Stimulated activated CD4-positive, alpha-beta T cell treated with anti-CD3 and anti-CD28 coated beads, Interleukin-4, amount 100 ng/mL, for 24 hours (primary cell): ENCODE data around the gene UBAP1L.
"Not testable (repeated sequence)": the region's sequence is repeated elsewhere in the genome, so short reads cannot be mapped to it uniquely, and the experiment has no call there.

Experiments used
- DNase-seq: peaks from one replicate; pipeline ENCODE4 v3.0.0-alpha.2; 2020

The UBAP1L gene

DNA sequence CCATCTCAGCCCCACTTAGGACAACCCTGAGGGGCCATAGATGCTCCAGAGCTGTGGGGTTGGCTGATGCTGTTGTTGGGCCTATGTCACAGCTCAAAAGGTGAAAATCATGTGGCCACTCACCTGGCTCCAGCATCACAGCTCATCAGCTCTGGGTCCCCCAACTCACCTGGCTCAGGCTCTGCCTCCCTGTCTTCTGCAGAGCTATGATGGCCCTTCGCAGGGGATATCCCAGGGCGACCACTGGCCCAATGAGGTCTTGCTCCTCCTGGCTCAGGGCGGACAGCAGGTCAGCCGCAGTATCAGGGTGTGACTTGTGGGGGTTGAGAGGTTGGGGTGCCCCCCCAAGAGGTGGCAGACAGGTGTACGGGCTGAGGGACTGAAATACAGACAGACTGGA, 15.7 kb downstream of the UBAP1L start:
- DNase-seq = no peak

DNA sequence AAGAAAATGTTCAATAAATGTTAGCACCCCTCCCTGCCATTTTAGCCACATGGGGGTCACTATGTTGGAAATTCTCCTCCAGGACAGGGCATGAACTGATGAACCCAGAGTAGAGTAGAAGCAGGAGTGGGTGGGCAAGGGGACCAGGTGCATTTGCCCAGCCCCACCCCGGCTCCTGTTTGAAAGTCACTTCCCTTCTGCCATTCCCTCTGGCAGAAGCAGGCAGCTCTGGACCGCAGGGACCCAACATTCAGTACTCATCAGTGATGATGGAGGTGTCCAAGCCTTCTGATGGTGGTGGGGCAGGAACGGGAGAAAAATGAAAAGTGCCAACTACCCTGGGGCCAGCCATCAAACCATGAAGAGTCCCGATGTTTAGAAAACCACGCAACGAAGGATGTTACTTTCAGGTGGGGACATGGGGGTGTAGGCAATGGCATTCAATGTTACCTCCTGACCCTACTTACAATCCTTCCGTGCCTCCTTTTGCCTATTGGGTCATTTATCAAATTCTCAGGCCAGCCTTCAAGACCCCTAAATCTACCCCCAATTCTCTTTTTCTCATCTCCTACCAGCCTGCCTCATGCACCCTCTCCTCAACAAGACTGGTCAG, 17.2 kb downstream of the UBAP1L start:
- no peak for DNase-seq

DNA sequence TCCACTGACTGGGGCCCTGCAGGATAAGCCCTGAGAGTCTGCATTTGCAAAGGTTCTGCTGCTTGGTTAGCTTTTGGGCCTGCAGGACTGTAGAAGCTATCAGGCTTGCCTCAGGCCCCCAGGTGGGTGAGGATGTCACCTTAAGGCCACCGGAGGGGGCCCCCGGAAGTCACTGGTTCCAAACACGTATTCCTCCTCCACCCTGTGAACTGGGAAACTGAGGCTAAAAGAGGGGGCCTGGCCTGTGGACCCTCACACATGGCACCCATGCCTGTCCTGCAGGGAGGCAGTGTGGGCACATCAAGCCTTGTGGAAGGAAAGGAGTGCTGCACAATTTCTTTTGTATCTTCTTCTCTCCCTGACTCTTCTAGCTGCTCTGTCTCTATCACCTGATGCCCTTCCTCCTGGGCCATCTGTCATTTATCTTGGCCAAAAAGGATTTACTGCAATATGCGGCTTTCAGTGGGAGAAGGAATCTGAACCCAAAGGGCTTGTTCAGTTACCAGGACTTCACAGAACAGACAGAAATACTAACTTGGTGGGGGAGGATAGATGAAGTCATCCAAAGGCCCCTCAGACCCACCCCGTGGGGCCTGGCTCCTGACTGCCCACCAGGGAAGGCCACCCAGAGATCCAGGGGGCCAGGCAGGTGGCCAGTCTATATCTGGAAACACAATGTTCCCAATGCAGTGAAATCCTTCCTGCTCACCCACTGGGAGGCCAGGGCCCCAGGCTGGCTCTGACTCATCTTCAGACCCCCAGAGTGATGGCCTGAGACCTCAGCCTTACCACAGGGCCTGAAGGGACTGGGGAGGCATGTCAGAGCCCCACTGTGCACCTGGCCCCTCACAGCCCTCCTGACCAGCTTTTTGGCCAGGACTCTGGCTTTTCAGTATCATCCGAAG, 18.3 kb downstream of the UBAP1L start:
- no peak for DNase-seq

DNA sequence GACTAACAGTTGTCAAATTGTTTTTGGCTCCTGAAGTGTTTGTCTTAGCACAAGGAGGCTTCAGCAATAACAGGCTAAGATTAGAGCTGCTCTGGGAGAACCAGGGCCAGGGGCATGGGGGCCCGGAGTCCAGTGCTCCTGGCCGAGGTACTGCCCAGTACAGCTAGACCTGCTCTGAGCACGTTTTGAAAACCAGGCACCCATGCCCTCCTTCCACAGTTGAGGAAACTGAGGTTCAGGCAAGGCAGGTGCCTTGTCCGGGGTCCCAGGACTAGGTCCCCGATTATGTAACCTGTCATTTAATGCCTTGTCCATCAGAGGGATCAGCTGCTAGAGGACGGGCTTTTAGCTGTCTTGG, 19.3 kb downstream of the UBAP1L start:
- no peak for DNase-seq

DNA sequence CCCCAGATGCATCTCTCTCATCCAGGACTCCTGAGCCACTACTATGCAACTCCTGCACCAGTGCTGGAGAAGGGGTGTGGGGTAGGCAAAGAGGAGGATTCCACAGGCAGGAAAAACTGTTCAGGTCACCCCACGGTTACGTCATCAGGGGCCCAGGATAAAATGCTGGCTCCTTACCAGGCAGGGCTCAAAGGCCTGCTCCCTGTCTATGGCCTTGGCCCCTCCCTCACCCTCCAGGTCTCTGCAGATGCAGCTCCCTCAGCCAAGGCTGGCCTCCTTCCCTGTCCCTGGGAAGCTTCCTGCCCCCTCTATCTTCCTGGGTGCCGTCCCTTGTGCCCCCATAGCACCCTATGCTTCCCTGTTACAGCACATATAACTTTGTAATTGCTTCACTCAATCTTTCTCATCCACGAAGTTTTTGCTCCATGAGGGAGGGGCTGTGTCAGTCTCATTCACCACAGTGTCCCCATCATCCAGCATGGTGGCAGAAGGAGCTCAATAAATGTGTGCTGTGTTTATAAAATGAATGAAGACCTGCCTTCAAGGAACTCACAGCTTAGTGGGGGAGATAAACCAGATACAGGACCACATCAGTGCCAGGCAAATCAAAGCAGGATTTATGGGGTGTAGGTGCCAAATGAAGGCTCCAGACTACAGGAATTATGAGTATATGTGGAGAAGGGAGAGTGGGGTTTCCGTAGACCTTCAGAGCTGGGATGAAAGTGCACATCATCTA, 19.8 kb downstream of the UBAP1L start:
- no peak for DNase-seq

DNA sequence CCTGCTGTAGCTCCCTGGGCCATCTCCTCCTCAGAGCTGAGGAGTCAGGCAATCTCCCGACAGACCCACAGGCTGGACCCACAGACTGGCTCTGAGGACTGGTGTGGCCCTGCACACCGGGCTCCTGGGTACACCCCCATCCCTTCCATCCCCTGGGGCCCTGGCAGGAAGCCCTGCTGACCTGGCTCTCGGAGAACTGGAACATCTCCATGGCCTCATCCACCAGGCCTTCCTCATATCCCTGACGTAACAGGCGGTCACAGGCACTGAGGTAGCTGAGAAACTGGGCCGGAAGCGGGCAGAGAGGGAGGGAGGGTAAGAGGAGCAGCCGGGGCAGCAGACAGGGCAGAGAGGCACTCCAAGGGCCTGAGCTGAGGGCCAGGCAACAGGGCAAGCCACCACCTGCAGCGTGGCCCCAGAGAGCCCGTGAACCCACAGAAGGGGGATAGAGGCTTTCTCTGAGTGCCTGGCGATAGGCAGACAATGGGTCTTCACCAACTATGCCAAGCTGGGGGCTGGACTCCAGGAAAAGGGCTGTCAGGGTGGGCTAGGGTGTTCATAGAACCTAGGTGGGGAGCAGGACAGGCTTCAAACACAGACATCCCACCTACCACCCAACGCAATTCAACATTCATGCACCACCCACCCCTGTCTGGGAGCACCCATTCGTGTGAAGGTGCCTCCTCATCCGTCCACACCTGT, 20.6 kb downstream of the UBAP1L start:
- DNase-seq = no peak

DNA sequence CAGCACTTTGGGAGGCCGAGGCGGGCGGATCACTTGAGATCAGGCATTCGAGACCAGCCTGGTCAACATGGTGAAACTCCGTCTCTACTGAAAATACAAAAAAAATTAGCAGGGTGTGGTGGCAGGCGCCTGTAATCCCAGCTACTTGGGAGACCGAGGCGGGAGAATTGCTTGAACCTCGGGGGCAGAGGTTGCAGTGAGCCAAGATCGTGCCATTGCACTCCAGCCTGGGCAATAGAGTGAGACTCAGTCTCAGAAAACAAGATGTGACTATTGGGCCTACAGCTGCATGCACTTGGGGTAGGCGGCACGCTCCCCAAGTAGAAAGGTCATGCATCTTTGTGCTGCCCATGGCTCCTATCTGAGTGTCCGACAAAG, 21.2 kb downstream of the UBAP1L start:
- DNase-seq = not testable (repeated sequence)

DNA sequence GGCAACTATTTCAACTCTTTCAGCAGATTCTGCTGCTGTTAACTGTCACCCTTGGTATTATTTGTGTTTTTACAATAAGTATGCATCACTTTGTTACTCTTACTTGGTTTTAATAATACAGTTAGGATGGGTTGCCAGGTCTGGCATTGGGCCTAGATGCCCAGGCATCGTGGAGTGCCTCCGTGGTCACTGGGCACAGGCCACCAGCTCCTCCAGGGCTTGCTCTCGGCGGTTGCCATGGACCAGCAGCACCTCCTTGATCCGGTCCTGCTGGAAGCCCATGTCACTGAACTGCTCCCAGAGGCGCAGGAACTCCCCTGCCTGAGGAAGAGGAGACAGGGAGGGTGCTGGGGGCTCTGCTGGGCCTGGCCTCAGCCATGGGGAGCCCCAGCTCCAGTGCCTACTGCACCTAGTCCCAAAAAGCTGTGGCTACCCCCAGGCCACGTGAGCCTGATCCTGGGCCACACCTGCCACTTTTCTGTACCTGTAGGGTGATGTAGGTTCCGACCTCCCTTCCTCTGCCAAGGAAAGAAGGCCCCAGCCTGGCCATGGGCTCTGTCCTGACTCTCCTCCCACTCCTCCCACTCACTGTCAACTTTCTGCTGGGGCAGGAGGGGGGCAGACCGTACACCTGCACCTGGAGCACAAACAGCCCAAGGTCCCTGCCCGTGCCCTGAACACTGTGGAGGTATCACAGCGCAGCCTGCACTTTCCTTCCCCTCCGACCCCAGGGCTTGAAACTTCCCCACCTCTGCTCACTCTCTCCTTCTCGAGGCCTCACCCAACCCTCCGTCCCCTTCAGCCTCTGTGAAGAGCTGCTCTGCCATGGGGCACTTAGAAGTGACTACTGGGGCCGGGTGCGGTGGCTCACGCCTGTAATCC, 21.8 kb downstream of the UBAP1L start:
- DNase-seq = no peak

DNA sequence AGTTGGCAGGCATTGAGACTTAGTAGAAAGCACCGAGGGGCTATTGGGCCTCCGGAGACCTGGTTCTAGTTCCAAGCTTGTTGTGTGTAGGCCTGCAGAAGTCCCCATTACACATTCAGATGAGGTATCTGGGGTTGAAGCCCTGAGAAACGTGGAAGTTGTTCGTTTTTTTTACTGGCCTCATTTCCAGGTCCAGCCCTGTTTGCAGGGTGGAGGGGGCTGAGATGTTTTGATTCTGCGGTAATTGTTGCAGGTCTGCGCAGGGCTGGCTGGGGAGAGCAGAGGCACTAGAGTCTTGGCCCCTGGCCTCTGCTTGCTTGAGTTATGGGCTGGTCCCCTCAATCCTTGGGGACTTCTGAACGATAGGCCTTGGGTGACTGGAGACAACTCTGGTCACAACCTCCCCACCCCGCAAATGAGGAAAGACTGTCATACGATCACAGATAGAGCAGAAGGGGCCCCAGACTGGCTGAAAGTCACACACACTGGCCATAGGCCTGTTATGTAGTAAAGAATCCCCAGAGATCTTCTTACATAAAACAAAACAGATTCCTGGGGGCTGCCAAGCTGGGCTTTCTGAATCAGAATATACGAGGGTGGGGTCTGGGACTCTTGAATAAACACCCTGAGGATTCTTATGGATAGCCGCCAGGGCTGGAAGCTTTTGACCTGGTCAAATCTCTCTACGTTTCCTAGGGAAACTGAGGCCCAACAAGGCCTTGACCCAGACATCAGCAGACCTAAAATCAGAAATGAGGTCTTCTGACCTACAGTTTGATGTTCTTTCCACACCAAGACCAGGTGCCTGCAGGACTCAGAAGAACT, 22.8 kb downstream of the UBAP1L start:
- DNase-seq = no peak

DNA sequence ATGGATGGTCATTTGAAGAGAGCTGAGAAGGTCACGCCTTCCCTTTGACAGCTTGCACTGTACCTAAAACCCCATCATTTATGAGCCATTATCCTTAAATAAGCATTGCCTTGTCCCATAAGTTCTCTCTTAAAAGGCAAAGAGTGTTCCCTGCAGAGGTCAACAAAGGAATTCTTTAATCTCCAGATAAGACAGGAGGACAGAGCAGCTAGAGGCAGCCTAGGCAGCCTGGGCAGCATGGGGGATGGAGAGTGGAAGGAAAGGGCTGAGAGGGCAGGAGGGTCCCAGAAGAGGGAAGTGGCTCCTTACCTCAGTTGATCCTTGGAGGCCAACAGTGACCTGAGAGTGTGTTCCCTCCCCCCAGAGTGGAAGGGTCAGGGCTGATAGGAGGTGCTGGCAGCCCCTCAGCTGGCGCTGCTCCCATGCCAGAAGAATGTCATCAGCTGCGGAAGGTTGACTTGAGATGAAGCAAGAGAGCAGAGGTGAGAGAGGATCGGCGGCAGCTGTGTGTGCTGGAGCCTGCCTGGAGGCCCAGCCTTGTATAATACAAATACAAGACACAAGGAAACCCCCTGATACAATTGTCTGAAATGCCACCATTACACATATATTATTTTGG, 25.7 kb downstream of the UBAP1L start:
- DNase-seq = no peak

DNA sequence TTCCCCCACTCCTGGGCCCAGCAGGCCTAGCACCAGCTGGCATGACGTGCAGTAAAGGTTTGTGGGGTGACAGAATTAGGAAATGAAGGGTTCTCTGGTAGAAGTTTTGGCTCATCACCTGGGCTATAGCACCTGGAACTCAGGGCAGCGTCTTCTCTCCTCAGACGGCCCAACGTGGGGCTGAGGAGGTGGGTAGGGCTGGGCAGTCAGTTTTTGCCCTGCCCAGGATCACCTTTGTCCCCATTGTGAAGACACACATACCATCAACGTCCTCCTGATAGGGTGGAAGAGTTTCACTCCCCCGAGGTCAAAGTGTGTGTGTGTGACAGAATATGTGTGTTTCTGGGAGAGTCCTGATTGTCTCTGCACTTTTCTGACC, 26.4 kb downstream of the UBAP1L start:
- DNase-seq = no peak

DNA sequence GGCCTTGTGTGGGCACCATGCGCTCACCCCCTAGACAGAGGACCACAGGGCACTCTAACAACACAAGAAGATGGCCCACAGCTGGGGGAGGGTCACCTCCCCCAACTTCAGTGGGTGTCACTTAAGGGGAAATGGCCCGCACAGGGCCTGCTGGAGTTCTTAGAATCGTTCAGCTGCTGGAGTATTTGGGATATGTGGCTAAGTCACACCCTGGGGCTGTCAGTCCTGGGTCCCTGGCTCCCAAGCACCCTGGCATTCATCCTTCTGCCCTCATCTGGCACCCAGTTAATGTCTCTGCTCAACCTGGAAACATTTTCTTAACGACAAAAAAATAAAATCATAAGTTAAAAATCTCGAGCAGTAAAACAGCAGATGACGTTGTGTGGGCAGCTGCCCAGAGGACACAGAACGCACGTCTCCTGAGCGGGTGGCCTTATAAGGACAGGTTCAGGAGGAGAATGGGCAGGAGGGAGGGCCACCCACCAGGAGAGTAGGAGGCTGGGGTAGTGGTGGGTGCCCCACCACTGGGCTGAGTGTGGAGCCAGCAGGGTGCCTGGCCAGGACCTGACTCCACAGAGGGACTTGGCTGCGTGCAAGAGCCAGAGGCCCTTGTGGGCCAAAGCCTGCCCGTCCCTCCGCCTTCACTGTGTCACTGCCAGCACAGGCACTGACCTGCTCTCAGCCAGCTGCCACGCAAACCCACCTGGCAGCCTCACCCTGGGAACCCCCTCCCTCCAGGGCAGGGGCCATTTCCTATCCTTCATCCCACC, 26.9 kb downstream of the UBAP1L start:
- DNase-seq = no peak

DNA sequence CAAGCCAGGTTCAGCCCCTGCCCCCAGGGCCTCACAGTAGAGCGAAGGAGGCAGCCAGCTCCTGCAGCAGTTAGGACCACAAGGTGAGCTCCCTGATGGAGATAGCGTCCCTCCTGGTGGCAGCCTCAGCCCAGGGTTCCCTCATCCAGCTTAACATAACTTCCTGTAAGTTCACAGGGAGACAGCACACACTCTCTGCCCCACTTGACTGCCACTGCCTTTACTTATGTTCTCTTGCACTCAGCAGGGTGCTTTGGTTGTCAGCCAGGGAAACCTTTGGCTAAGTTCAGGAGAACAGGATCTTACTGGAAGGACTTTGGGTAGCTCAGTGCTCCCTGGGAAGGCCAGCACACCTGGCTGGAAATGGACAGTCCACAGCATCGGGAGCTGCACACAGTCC, 27.6 kb downstream of the UBAP1L start:
- no peak for DNase-seq

DNA sequence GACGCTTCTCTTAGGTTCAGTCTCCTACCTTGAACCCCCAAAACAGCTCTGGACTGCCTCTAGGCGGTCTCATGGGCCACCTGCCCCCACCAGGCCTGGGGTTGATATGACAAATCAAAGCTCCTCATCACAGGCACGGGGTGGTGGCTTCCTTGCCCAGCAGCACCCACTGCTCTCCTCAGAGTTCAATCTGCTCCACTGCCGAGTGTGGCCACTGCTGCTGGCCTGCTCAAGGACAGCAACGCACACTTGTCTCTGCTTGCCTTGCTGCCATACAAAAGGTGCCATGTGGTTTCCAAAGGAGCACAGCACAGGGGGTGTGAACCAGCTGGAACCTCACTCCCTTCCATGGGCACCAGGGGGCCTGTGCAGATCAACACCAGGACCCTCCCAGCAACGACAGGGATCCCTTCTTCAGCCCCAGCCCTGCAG, 28.3 kb downstream of the UBAP1L start:
- no peak for DNase-seq

DNA sequence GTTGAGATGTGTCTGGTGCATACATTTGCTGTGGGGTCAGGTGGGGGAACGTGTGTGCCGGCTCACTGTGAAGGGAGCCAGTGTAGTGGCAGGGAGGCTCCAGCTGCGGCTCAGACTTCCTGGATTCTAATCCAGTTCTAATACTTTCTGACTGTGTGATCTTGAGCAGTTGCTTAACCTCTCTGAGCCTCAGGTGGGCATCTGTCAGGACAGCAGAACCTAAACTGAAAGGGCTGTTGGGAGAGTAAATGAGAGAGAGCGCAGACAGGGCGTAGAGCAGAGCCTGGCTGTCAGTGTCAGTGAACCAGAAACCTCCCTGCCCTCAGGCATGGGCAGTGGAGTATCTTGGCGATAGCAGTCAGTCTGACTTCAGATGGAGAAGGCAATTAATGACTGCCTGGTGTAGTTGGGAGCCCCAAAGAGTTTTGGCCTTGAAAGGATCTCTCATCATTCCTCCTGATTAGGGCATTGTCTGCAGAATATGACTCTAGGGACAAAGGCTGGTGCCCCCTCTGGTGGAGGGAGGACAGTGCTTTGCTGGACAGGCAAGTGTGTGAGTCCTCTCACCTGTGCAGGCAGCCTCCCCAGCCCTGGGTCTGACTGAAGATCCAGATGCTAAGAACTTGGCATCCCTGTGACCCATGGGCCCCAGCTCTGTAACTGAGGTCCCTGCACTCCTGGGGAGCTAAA, 28.9 kb downstream of the UBAP1L start:
- DNase-seq = no peak

DNA sequence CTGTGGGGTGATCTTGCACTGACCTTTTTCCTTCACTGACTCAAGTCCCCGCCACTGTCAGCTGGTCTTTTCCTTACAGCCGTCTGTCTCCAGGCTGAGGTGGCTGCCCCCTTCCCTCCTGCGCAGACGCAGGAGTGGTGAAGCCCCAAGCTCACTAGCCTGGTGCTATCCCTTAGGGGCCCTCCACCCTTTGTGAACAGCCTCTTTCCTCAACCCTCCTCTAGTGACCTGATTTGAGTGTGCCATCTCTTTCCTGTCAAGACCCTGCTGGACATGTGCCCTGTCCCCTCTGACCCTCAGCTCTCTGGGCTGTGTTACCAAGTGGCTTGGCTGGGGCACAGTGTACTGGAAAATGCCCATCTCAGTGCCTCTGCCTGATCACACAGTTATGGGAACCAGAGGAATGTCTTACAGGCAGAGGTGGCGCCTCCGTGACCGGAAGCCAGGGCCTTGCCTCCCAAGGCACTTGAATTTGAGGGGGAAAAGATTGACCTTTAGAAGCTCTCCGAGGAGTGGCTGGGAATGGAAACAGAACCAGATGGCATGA, 29.7 kb downstream of the UBAP1L start:
- DNase-seq = no peak

DNA sequence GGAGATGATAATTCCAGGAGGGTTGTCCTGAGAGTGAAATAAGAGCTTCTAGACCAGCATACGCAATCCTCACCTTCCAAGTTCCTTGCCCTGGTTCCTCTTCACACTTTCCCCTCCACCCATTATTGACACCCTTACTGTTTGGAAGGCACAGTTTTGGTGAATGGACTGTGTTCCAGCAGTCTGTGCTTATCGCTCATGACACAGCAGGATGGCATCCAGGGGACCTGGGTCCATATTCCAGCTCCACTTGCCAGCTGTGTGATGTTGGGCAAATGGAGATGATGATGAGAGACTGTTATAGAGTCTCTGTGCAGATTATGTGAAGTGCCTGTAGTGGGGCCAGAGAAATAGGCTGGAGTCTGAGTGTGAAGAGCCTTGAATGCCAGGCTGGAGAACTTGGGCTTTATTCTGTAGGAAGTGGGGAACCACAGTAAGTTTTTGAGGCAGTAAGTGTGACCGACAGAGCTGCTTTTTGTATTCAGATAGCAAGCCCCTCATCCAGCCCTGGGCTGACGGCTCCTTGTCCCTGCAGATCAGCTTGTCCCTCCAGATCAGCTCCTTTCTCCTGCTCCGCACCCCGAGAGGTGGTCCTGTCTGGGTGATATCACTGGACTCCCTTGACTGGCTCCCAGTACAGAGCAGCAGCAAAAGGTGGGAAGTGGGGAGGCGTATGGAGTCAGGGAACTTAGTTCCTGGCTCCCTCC, 30.3 kb downstream of the UBAP1L start:
- no peak for DNase-seq

DNA sequence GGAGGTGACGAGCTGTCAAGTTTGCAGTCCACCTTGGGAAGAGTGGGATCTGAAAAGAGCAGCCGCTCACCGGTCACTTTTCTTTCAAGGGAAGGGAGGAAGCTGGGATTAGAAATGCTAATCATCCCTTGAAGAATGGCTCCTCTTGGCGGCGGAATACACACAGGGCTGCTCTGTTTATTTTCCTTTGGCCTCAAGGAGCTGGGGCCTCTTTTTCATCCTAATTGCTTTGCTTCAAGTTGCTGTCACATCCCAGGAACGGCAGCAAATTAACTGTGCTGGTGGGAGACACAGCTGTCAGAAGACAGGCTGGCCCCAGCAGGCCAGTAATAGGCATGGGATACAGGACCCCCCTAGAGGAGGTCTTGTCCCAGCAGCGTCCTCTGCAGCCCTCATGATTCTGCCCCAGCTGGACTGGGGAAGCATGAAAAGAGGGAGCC, 31.7 kb downstream of the UBAP1L start:
- no peak for DNase-seq
